Measurements from ENCODE around the gene RPLP1.

- TF ChIP-seq CTCF (IDR thresholded peaks at IDR 0.05 in 4 of 5, conservative IDR thresholded peaks at IDR 0.05 in 1 of 5) = no peak
- TF ChIP-seq POLR2A (IDR thresholded peaks at IDR 0.05) = no peak
Measured at GRCh38 chr15:69456208-69457166, 3.9 kb downstream of the RPLP1 start.
